Ovary (tissue), 3 donors: ENCODE measurements around the gene KCNK7.

Source experiments
- EP300 ChIP-seq: sonication (generic); formaldehyde crosslinking; IDR thresholded peaks from one replicate; pipeline ENCODE4 v1.6.1; 2017; ENCODE audit warnings: antibody characterized with exemption
- TF ChIP-seq, protein P1 (sequence below), 3 donors: fragments of 450-650 bp in 2 of 3; fragments of 200-600 bp in 1 of 3; IDR thresholded peaks; one replicate each; pipeline versions ENCODE4 v1.5.1 to v1.8.0; 2016 to 2022; ENCODE audit warnings: antibody characterized with exemption in 3 of 3, mild to moderate bottlenecking in 1 of 3
- donor health status: DM: no; HTN: no; CAD: no.

DNA sequence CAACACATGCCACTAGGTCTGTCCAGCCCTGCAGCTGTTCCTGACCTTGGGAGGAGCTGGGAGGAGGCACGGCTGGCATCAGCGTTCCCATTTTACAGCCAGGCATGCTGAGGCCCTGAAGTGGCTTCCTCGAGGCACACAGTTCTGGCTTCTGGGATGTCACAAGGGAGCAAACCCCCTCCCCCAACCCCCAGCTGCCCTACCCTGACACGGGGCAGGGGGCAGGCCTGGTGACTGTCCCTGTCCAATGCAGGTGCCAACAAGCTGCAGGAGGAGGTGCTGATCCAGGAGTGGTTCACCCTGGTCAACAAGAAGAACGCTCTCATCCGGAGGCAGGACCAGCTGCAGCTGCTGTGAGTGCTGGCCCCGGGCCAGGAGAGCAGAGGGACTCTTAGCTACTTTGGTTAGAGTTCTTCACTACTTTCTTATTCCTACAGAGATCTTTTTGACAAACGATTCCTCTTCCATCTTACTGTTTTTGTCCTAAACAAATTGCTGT, 5.3 kb downstream of the KCNK7 start:
- no peak for TF ChIP-seq EP300
- TF ChIP-seq, protein P1, sequence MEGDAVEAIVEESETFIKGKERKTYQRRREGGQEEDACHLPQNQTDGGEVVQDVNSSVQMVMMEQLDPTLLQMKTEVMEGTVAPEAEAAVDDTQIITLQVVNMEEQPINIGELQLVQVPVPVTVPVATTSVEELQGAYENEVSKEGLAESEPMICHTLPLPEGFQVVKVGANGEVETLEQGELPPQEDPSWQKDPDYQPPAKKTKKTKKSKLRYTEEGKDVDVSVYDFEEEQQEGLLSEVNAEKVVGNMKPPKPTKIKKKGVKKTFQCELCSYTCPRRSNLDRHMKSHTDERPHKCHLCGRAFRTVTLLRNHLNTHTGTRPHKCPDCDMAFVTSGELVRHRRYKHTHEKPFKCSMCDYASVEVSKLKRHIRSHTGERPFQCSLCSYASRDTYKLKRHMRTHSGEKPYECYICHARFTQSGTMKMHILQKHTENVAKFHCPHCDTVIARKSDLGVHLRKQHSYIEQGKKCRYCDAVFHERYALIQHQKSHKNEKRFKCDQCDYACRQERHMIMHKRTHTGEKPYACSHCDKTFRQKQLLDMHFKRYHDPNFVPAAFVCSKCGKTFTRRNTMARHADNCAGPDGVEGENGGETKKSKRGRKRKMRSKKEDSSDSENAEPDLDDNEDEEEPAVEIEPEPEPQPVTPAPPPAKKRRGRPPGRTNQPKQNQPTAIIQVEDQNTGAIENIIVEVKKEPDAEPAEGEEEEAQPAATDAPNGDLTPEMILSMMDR (IDR thresholded peaks at IDR 0.05) = no peak
